ENCODE results near the gene LTA4H.

Gene LTA4H

DNA sequence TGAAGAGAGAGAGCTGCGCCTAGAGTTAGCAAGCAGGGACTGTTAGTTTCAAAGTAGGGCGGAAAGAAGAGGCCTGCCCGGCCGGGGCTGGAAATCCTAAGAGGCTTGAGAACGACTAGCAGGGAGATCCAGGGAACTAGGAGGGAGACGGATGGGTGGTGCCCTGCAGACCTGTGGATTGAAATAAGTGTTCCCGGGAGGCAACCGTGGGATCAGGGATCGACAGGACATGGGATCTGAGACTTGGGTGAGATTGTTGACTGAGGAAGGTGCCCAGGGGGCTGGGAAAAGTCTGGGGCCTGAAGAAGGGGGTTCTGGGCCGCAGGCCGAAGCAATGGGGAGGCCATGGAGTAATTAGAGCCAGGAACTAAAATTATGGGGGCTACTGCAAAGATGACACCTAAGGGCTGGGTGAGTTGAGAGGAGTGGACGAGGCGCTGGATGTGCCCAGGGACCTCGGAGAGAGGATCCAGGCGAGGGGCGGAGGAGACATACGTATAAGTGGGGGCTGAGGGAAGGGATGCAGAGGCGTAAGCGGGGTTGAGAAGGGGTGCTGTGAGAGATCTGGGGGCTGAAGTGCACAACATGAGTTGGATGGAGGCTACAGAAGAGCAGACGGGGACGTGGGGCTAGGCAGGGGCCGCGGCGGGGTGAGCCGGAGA is 635 bp downstream of the LTA4H start:
- H3K4me1 ChIP-seq = peaks cover 18 to 74% (median 41%) of the 10 kb centered on the region in 10 experiments
- peaks cover 0 to 8% (median 0%) of the 10 kb centered on the region in 11 experiments; a peak in 6 of 22 replicates for H4K20me1 ChIP-seq
- peaks cover 0 to 10% (median 0%) of the 10 kb centered on the region in 11 experiments; a peak in 3 of 22 replicates for H3K27me3 ChIP-seq
- peaks cover 0 to 19% (median 6%) of the 10 kb centered on the region in 11 experiments; a peak in 10 of 22 replicates for H3K9me3 ChIP-seq (replicated peaks in 1 of 11)
- H3K4me3 ChIP-seq = peak overlapping the region; percentile 77 to 99 (median 94)
- no peak for TF ChIP-seq Cebpa-rat (IDR thresholded peaks at IDR 0.05)
- H3K9ac ChIP-seq = peak overlapping the region; percentile 82 to 94 (median 90)
- peak overlapping the region; percentile 37 to 92 (median 82); a peak in 21 of 22 replicates for H3K27ac ChIP-seq
- H3K4me2 ChIP-seq = peak overlapping the region; percentile 86 to 99 (median 94)
- H3K36me3 ChIP-seq = 0 out of 22 replicates have a peak, but pooled peaks cover 0 to 9% (median 0%) of the 10 kb centered on the region in 11 experiments

DNA sequence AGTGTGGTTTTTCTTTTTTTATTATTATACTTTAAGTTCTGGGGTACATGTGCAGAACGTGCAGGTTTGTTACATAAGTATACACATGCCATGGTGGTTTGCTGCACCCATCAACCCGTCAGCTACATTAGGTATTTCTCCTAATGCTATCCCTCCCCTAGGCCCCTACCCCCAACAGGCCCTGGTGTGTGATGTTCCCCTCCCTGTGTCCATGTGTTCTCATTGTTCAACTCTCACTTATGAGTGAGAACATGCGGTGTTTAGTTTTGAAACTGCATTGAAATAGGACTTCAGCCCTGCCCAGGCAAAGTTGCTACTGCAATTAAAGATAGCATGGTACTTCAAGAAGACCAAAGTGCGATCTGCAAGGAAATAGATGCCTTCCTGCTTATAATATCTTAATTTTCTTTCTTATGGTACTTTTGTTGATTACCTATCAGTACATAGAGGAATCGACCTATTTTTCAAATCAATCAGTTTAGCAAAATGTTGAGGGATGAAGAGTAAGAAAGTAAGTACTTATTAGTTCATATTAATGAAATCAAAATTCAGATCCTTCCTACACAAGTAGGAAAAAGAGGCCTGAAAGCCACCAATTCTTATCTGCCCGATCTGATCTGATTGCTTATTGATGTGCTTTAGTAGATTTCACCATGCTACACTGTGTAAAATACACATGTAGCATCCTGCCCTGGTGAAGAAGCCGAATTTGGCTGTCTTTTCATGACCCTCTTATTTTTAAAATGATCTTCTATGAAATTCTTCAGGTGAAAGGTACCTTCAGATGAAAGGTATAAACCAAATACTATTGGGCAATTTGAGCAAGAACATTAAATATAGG is 1.6 kb downstream of the LTA4H start:
- peaks cover 0 to 19% (median 6%) of the 10 kb centered on the region in 11 experiments; a peak in 10 of 22 replicates for H3K9me3 ChIP-seq (replicated peaks in 1 of 11)
- peaks cover 0 to 10% (median 0%) of the 10 kb centered on the region in 11 experiments; a peak in 3 of 22 replicates for H3K27me3 ChIP-seq
- peak overlapping the region in 5 of 11 experiments; percentile 79 to 92 (median 88); a peak in 10 of 22 replicates for H3K27ac ChIP-seq
- H3K9ac ChIP-seq = peak overlapping the region; percentile 82 to 94 (median 90); a peak in 19 of 22 replicates
- H3K4me1 ChIP-seq = peaks cover 18 to 79% (median 41%) of the 10 kb centered on the region in 10 experiments
- H3K36me3 ChIP-seq = peaks cover 0 to 13% (median 0%) of the 10 kb centered on the region in 11 experiments; a peak in 6 of 22 replicates
- peak overlapping the region; percentile 77 to 99 (median 94) for H3K4me3 ChIP-seq
- peak overlapping the region; percentile 86 to 99 (median 94) for H3K4me2 ChIP-seq
- peaks cover 0 to 8% (median 0%) of the 10 kb centered on the region in 11 experiments; a peak in 6 of 22 replicates for H4K20me1 ChIP-seq
- no peak for TF ChIP-seq Cebpa-rat (IDR thresholded peaks at IDR 0.05)

DNA sequence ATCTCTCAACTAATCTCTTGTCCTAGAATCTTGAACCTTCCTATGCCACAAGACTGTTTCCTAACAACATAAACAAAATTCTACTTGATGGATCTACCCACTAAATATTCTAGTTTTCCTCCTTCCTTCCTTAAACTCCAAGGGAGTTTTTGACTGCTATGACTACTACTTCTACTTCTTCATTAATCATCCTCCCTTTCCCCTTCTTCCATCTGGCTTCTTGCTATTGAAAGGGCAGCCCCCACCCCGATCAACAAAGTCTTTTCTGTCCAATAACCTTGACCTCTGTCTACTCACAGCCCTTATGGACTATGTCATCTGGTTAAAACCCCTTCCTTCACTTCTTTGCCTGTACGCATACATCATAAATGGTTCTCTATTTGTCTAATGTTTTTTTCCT is 5.6 kb downstream of the LTA4H start:
- H3K4me2 ChIP-seq = peak overlapping the region in 6 of 11 experiments; percentile 32 to 95 (median 72); a peak in 12 of 22 replicates
- H3K27me3 ChIP-seq = peaks cover 0 to 10% (median 0%) of the 10 kb centered on the region in 11 experiments; a peak in 3 of 22 replicates
- TF ChIP-seq Cebpa-rat (IDR thresholded peaks at IDR 0.05) = no peak
- H4K20me1 ChIP-seq = peaks cover 0 to 13% (median 0%) of the 10 kb centered on the region in 11 experiments; a peak in 6 of 22 replicates
- H3K9me3 ChIP-seq (replicated peaks in 1 of 11) = no peaks in the 10 kb centered on the region
- no peak overlapping the region for H3K4me3 ChIP-seq
- no peak overlapping the region for H3K9ac ChIP-seq
- H3K27ac ChIP-seq = peak overlapping the region in 5 of 11 experiments; percentile 20 to 57 (median 26); a peak in 6 of 22 replicates
- peaks cover 37 to 52% (median 39%) of the 10 kb centered on the region in 11 experiments for H3K36me3 ChIP-seq
- peaks cover 12 to 67% (median 19%) of the 10 kb centered on the region in 10 experiments; a peak in 17 of 20 replicates for H3K4me1 ChIP-seq

DNA sequence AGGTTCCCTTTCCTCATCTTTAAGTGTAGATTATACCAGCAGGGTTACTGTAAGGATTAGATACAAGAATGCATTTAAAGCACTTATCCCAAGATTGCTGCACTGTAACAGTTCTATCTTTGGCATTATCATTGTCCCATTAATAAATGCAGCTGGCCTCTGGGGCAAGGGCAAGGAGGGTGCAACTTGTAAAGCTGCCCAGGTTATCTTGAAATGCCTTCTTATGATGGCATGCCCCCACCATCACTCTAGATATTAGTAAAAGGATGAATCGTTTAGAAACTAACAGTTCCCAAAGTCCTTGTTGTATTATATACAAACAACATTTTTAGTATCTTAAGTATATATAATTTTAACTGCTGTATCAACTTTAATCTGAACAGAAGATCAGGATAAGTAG is 6.8 kb downstream of the LTA4H start:
- Histone ChIP-seq H3K9me3 (replicated peaks in 1 of 11) (no peaks in the 10 kb centered on the region), H3K27ac (peak overlapping the region in 1 of 11 experiments; percentile 12; a peak in 1 of 22 replicates), H3K4me1 (peaks cover 0 to 60% (median 11%) of the 10 kb centered on the region in 10 experiments; a peak in 14 of 20 replicates), H3K36me3 (peaks cover 48 to 64% (median 52%) of the 10 kb centered on the region in 11 experiments), H4K20me1 (peaks cover 0 to 13% (median 0%) of the 10 kb centered on the region in 11 experiments; a peak in 6 of 22 replicates), H3K4me2 (peak overlapping the region in 3 of 11 experiments; percentile 7 to 88 (median 48); a peak in 5 of 22 replicates), H3K9ac (no peak overlapping the region), H3K4me3 (no peak overlapping the region), H3K27me3 (peaks cover 0 to 4% (median 0%) of the 10 kb centered on the region in 11 experiments; a peak in 1 of 22 replicates)
- TF ChIP-seq Cebpa-rat (IDR thresholded peaks at IDR 0.05) = no peak

DNA sequence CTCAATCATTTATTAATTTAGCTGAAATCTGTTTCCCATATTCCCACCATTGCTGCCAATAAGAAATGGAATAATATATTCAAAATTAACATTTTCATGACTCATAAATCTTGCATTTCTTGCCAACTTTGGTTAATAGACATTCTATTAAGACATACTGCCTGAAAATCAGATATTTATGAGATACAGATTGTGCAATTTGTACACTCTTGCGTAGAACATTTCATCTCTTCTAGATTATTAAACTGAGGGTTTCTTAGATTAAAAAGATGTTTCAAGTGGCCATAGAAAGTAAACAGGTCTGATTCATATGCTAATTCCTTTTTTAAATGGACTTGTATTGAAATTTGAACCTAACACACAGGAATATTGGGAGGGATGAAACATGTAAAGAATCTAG is 9.1 kb downstream of the LTA4H start:
- Histone ChIP-seq H3K27me3 (no peaks in the 10 kb centered on the region), H3K27ac (no peak overlapping the region), H3K4me1 (peaks cover 0 to 60% (median 16%) of the 10 kb centered on the region in 10 experiments; a peak in 16 of 20 replicates), H3K4me2 (no peak overlapping the region), H3K9ac (no peak overlapping the region), H3K36me3 (peaks cover 65 to 82% (median 72%) of the 10 kb centered on the region in 11 experiments), H3K9me3 (replicated peaks in 1 of 11) (no peaks in the 10 kb centered on the region), H3K4me3 (no peak overlapping the region), H4K20me1 (peaks cover 0 to 5% (median 0%) of the 10 kb centered on the region in 11 experiments; a peak in 2 of 22 replicates)
- TF ChIP-seq Cebpa-rat (IDR thresholded peaks at IDR 0.05) = no peak

DNA sequence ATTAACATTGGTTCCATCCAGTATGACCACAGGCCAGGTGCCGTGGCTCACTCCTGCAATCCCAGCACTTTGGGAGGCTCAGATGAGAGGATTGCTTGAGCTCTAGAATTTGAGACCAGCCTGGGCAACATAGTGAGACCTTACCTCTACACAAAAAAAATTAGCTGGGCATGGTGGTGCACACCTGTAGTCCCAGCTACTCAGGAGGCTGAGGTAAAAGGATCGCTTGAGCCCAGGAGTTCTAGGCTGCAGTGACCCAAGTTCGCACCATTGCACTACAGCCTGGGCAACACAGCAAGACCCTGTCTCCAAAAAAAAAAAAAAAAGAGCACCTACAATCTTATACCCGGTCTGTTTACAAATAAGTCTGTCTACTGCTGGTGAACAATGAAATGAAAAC is 9.9 kb downstream of the LTA4H start:
- Histone ChIP-seq H3K36me3 (peaks cover 65 to 82% (median 73%) of the 10 kb centered on the region in 11 experiments), H3K9ac (no peak overlapping the region), H3K27me3 (no peaks in the 10 kb centered on the region), H3K9me3 (replicated peaks in 1 of 11) (no peaks in the 10 kb centered on the region), H3K4me2 (no peak overlapping the region), H3K4me3 (no peak overlapping the region), H3K4me1 (peaks cover 6 to 60% (median 23%) of the 10 kb centered on the region in 10 experiments), H3K27ac (no peak overlapping the region), H4K20me1 (peaks cover 0 to 5% (median 0%) of the 10 kb centered on the region in 11 experiments; a peak in 1 of 22 replicates)
- no peak for TF ChIP-seq Cebpa-rat (IDR thresholded peaks at IDR 0.05)

DNA sequence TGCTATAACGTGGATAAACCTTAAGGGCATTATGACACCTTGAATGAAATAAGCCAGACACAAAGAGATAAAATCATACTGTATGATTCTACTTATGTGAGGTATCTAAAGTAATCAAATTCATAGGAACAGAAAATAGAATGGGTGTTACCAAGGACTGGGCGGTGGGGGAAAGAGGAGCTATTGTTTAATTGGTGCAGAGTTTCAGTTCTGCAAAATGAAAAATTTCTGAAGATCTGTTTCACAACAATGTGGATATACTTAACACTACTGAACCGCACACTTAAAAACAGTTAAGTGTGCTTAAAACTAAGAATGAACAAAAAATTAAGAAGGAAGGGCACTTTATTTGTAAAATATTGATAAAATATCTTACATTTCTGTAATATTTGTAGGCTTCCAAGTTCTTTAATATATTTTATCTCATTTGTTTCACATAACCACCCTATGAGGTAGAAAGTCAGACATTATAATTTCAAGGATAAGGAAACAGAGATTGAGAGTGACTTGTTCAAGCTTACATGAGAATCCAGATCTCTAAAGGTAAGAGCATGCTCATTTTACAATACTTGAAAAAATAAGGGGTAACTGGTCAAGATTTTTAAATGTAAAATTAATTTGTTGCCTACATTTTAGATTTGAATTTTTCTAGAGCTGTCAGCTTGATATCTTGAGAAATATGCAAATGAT is 14.9 kb downstream of the LTA4H start:
- Histone ChIP-seq H3K36me3 (peaks cover 57 to 88% (median 78%) of the 10 kb centered on the region in 11 experiments), H4K20me1 (no peaks in the 10 kb centered on the region), H3K4me2 (peak overlapping the region; percentile 30 to 87 (median 77)), H3K4me1 (peaks cover 13 to 52% (median 31%) of the 10 kb centered on the region in 10 experiments), H3K9ac (peak overlapping the region; percentile 20 to 84 (median 74); a peak in 19 of 22 replicates), H3K4me3 (peak overlapping the region in 7 of 10 experiments; percentile 8 to 57 (median 37); a peak in 11 of 20 replicates), H3K9me3 (replicated peaks in 1 of 11) (no peaks in the 10 kb centered on the region), H3K27me3 (no peaks in the 10 kb centered on the region), H3K27ac (peak overlapping the region; percentile 52 to 99 (median 89); a peak in 21 of 22 replicates)
- peak in 3 of 11 experiments; percentile 38 to 85 (median 85); a peak in 6 of 22 replicates for TF ChIP-seq Cebpa-rat (IDR thresholded peaks at IDR 0.05)

DNA sequence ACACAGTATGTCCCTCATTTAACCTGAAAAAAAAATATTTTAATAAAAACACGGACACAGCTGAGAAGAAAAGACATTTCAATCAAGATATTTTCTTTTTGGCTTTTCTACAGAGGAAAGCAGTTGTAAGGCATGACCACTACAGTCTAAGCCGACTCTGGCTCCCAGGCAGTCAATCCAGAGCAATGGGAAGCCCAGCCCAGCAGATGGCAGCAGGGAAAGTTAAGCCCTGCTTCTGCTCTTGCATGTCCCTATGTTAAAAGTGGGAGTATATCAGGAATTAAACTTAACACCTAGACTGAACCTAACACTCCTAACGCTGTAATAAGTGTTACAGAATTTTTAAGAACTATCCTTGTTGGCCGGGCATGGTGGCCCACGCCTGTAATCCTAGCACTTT is 19.7 kb downstream of the LTA4H start:
- H3K4me3 ChIP-seq = no peak overlapping the region
- peaks cover 62 to 95% (median 85%) of the 10 kb centered on the region in 11 experiments for H3K36me3 ChIP-seq
- H3K27me3 ChIP-seq = no peaks in the 10 kb centered on the region
- peaks cover 8 to 31% (median 14%) of the 10 kb centered on the region in 10 experiments for H3K4me1 ChIP-seq
- H3K4me2 ChIP-seq = no peak overlapping the region; a peak in 1 of 22 replicates
- H3K27ac ChIP-seq = 0 out of 22 replicates have a peak overlapping the region, but pooled peaks of 1 of the 11 experiments have one; percentile 3
- H3K9me3 ChIP-seq (replicated peaks in 1 of 11) = no peaks in the 10 kb centered on the region
- no peaks in the 10 kb centered on the region for H4K20me1 ChIP-seq
- TF ChIP-seq Cebpa-rat (IDR thresholded peaks at IDR 0.05) = no peak
- H3K9ac ChIP-seq = no peak overlapping the region
